ENCODE data around the gene SLC7A6OS.
A peak's percentile ranks its signal among the peaks of the same experiment; 100 is the strongest.
"Not testable (repeated sequence)": the region's sequence is repeated elsewhere in the genome, so short reads cannot be mapped to it uniquely, and the experiment has no call there.

Gene SLC7A6OS

DNA sequence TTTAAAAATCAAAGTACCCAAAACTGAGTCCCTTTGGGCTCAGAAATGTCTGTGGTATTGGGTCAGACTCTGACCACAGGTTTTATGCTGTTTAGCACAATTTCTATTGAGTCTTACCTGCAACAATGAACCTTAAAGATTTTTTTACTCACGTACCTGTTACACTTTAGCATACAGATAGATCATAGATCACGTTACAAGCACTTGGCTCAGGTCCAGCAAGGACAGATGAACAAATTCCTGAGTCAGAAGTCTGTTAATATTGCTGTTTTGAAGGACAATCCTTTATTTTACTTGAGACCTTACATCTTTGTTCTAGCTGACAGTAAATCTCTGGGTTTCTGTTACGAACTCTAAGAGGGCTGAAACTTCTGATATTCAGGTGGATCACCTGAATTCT lies 12.8 kb downstream of the SLC7A6OS start:
- no peak for DNase-seq

DNA sequence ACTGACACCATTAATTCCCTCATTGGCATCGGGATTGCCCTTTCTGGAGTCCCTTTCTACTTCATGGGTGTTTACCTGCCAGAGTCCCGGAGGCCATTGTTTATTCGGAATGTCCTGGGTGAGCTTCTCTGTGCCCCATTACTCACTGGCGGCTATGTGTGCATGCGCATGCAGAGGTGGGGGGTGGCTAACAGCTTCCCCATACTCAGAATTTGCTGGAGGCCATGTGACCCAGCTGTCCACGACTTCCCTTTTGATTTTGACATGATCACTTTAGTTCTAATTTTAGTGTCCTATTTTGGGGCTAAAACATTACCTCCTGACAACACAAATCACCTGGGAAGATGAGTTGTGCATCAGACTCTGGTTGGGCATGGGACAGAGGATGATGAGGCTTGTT lies 14.1 kb downstream of the SLC7A6OS start:
- no peak for DNase-seq

DNA sequence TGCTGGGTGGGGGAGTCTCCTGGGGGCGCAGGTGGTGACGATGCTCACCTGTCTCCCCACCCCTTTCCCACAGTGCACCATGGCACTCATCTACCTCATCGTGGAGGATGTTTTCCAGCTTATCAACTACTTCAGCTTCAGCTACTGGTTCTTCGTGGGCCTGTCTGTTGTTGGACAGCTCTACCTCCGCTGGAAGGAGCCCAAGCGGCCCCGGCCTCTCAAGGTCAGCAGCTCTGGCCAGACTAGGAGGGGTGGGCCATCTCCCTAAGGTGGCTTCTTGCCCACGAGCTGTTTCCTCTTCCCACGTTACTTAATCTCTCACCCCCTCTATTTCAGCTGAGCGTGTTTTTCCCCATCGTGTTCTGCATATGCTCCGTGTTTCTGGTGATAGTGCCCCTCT lies 14.5 kb downstream of the SLC7A6OS start:
- DNase-seq: no peak

DNA sequence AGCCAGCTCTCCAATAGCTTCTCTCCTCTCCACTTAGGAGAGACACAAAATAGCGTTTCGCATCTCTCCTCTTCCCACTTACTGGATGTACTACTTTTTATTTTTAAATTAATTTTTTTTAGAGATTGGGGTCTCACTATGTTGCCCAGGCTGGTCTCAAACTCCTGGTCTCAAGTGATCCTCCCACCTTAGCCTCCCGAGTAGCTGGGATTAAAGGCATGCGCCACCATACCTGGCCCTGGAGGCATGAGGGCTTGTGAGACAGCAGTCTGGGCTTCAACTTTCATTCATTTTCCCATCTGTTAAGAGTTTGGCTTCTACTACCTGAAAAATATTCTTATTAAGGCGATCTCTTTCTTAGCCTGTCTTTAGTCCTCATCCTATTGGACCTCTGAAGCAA lies 18.3 kb downstream of the SLC7A6OS start:
- no peak for DNase-seq

DNA sequence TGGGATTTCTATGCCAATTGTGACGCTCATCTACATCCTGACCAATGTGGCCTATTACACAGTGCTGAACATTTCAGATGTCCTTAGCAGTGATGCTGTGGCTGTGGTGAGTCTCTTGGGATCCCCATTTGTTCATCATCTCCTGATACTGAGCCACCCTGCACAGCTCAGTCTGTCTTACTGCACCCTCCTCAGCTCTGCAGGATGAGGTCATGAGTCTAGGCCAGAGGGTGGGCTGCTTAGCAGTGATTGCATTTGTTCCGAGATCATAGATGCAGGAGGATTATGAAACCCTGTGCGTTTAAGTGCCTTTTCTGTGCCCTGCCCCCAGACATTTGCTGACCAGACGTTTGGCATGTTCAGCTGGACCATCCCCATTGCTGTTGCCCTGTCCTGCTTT lies 19.5 kb downstream of the SLC7A6OS start:
- no peak for DNase-seq

DNA sequence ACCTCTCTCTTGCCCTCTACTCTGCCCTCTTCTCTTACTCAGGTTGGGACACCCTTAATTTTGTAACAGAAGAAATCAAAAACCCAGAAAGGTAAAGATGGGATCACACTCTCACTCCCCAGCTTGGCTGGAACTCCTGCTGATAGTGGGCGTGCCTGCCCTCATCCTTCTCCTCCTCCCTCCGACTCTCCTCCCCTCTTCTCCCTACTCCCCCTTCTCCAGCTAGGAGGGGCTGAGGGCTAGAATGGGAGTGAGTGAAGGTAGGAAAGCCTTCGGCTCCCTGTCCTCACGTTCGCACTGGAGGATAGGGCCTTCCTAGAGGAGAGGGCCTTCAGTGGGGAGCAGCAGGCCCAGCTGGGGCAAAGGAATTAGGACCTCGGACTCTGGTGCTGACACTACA lies 20.3 kb downstream of the SLC7A6OS start:
- DNase-seq: no peak

DNA sequence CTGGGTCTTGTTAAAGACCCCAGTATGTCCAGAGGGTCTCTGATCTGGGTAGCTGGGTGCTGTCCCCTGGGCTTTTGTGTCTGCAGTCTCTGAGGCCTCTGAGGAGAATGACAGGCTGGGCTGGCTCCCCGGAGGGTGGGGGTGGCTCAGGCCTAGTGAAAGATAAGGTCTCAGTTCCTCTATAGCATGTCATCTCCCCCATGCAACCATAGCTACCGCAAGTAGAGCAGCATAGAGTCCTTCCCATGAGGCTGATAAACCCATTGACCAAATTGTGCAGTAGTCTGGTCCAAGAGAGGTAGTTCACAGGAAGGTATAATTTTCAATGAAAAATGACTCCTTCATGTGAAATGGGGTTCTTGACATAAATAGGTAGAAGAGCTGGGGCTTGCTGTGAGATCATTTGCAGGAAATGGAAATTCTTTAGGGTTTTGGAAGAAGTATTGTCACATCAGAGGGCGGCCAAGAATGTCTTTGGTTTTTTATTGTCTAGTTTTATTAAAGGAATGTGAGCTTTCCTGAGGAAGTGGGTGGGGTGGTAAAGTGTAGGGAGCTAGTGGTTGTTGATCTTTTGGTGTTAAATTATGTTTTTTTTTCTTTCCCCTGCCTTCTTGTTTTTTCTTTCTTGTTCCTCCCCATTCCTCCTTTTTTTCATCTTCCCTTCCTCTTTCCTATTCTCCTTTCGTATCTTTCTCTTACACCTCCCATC lies 21.0 kb downstream of the SLC7A6OS start:
- DNase-seq: peak; percentile 30

DNA sequence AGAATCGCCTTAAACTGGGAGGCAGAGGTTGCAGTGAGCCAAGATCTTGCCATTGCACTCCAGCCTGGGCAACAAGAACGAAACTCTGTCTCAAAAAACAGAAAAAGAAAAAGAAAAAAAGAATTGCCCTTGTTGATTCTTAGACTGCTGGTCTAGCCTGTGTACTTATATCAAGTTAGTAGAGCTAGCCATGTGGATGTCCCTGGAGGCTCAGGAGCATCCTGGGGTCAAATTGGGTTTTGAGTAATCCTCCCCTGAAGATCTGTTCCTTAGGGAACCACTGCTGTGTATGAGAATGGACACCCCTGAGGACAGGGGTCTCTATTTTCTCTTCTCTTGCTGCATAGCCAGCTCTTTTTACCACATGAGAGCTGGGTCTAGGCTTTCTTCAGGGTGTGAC lies 21.5 kb downstream of the SLC7A6OS start:
- DNase-seq: no peak

DNA sequence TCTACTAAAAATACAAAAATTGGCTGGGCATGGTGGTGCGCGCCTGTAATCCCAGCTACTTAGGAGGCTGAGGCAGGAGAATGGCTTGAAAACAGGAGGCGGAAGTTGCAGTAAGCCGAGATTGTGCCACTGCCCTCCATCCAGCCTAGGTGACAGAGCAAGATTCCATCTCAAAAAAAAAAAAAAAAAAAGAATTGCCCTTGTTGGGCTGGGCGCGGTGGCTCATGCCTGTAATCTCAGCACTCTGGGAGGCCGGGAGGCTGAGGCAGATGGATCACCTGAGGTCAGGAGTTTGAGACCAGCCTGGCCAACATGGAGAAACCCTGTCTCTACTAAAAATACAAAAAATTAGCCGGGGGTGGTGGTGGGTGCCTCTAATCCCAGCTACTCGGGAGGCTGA lies 21.9 kb downstream of the SLC7A6OS start:
- not testable (repeated sequence) for DNase-seq

DNA sequence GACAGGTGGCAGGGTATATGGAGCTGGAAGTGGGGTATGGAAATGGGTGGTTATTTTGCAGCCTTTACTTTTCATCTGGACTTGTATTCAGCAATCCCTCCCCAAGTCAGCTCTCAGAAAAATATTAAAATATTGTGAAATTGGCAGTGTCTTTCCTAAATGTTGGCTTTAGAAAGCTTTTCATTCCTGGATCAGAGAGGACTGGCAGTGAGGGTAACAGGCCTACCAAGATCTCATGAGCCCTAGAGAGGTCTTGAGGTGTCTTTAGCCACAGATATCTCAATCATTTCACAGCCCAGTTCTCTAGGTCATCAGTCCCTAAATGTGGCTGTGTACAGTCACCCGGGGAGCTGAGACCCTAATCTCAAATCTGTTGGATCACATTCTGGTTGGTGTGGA lies 22.5 kb downstream of the SLC7A6OS start:
- DNase-seq: no peak

DNA sequence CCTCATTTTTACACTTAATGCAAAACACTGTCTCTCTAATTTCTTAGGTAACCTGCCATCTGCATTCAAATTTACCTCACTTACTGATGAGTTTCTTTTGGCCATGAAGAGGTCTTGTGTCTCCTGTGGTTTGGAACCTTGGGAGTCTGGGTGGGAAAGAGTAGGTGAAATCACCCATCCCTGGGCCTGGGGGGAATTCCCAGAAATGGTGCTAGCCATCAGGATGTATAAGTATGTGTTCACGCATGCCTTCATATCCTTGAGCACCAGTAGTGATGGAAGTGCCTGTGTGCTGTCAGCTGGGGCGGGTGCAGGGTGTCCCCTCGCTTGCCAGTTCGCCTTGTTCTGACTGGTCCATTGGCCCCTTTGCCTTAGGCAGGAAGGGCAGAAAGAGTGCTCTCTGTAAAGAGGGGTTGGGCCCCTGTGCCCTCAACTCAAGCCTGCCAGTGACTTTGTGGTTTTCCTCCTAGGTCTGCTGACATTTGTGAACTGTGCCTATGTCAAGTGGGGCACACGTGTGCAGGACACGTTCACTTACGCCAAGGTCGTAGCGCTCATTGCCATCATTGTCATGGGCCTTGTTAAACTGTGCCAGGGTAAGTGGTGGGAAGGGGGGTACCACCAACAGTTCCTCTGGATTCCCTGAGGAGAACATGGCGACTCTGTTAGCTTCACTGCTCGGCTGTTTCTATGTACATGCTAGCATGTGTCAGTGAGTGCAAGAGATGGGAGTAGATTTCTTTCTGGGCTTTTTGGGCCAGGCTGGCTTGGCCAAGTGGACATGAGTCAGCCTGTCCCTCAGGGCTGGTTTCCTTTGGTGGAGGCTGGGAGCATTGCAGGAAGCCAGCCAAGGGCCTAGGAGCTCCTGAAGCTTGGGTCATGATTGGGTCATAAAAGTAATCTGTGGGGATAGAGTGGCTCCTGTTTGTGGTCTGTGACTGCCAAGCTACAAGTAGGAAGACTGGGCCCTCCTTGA lies 23.2 kb downstream of the SLC7A6OS start:
- DNase-seq: no peak

DNA sequence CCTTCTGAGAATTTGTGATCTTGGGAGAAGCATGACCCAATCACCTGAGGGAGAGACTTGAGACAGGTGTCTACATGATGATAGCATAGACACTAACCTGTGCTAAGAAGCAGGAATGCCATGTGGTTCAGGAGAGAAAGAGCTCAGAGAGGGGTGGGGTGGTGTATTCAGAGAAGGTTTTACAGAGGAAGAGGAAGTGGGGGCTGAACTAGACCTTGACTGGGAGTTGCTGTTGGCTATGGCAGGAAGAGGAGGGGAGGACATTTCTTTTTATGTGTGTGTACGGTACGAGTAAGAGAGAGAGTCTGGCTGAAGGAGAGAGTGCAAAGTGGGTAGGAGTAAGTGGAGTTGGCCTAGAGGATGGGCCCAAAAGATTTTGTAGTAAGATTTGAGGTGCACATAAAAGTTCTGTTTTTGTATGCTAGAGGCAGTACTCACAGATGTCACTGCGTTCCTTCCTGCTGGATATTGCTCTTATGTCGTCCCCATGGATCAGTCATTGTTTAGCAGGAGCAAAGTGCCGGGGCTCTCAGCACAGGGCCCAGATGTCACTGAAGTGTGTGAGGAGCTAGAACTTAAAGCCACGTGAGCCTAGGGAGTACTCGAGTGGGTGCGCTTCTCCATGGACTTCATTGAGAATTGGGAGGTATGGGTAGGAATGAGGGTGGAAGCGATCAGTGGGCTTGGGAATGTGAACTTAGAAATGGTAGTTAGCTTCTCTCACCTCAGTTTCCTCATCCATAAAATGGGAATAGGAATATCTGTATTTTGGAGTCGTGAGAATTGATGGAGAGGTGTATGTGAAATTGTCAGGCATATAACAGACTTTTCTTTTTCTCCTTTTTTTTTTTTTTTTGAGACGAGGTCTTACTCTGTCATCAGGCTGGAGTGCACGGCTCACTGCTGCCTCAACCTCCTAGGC lies 24.3 kb downstream of the SLC7A6OS start:
- no peak for DNase-seq

DNA sequence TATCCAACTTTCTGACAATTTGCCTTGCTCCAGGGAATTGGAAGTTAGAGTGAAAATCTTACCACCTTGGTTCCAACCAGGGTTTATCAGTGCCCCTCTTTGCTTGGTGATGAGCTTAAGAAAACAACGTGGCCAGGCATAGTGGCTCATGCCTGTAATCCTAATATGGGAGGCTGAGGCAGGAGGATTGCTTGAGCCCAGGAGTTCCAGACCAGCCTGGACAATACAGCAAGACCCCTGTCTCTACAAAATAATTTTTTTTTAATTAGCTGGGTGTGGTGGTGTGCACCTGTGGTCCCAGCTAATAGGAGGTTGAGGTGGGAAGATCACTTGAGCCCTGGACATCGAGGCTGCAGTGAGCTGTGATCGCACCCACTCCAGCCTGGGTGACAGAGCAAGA lies 25.1 kb downstream of the SLC7A6OS start:
- no peak for DNase-seq

DNA sequence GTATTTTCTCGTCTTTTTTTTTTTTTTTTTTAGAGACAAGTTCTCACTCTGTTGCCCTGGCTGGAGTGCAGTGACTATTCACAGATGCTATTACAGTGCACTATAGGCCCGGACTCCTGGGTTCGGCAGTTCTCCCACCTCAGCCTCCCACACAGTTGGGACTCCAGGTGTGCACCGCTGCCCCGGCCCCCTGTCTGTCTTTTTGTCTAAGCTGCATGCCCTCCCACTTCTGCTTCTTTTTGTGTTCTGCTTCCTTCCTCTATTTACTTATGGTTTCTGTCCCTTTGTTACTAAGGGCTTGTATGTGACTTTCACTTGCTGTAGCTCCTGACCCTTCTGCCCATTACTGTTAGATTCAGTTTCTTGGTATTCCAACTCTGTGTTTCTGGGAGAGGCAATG lies 25.9 kb downstream of the SLC7A6OS start:
- no peak for DNase-seq

DNA sequence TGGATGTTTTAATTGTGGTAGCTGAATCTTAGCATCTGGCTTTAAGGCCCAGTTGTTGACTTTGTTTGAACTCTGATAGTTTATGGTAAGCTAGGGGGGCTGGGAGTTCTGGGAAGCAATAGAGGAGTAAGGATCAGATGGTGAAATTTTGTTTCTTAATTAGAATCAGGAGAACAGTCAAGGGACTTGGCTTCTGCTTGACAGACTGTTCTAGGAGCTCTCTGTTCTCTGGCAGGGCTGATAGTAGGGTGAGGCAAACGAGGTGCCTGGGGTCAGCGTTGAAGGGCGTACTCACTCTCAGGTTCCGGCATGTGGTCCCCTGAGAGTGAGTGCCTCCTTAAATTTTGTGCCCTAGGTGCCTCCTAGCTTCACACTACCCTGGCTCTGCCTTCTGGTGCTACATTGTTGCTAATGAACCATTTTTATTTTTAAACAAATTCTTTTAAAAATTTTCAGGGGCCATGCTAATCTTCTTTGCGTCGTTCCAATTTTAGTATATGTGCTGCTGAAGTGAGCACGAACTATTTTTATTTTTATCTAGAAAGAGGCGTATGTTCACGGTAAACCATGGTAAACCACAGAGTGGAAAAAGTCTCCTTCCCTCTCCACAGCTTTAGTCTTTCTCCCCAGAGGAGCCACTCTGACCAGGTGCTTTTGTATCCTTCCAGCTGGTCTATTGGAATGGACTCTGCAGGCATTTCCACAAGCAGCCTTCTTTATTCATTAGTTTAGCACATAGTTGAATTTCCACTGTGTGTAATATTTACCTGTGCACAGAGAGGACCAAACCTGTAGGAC lies 26.7 kb downstream of the SLC7A6OS start:
- DNase-seq: no peak

DNA sequence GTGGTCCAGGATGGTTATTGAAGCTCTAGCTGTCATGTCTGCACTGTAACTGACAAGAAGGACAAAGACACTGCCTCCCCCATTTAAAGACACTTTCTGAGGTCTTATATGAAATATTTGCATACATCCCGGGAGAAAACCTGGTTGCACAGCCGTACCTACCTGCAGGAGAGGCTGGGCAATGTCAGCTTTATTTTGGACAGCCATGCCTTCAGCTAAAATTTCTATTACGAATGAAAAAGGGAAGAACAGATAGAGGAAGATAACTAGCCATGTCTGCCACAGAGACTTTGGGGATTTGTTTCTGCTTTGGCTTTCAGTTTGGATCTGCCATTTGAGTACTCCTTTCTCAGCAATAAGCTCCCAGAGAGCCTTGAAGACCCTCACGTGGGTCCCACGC lies 27.4 kb downstream of the SLC7A6OS start:
- DNase-seq: no peak

DNA sequence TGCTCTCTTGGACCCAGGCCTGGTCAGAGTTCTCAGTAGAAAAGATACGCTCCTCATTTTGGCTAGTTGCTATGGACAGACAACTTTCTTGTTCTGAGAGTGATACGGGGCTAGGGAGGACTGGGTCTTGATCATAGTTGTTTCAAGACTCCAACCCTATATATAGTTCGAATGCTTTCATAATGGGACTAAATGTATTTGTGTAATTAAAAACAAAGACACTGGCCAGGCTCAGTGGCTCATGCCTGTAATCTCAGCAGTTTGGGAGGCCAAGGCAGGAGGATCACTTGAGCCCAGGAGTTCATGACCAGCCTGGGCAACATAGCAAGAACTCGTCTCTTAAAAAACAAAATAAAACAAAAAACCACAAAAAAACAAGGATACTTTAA lies 28.7 kb downstream of the SLC7A6OS start:
- no peak for DNase-seq

DNA sequence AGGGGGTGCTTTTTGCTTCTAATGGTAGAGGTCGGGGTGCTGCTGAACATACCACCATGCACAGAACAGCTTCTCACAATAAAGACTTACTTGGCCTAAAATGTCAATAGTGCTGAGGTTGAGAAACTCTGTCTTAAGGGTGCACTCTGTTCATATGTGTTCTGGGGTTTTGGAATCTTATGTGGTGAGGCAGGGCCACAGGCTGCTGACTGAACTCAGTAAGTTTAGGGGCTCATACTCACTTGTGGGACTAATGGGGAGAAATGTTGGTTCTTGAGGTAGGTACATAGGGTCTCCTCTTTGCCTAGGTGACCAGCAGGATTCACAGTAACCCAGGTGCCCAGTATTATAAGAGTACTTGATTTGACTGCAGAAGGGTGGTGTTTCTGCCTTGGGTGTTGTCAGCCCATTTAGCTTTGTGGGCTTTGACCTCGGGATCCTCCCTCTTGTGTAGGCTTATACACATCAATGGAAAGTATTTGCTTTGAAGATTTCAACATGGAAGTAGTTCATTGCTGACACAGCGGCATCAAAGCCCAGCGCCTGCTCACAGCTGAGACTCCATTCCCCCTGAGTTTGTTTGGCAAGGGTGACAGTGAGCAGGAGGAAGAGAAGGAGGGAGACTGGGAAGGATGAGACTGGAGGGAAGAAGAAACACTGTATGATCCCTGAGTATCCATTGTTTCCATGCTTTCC lies 29.2 kb downstream of the SLC7A6OS start:
- DNase-seq: no peak

DNA sequence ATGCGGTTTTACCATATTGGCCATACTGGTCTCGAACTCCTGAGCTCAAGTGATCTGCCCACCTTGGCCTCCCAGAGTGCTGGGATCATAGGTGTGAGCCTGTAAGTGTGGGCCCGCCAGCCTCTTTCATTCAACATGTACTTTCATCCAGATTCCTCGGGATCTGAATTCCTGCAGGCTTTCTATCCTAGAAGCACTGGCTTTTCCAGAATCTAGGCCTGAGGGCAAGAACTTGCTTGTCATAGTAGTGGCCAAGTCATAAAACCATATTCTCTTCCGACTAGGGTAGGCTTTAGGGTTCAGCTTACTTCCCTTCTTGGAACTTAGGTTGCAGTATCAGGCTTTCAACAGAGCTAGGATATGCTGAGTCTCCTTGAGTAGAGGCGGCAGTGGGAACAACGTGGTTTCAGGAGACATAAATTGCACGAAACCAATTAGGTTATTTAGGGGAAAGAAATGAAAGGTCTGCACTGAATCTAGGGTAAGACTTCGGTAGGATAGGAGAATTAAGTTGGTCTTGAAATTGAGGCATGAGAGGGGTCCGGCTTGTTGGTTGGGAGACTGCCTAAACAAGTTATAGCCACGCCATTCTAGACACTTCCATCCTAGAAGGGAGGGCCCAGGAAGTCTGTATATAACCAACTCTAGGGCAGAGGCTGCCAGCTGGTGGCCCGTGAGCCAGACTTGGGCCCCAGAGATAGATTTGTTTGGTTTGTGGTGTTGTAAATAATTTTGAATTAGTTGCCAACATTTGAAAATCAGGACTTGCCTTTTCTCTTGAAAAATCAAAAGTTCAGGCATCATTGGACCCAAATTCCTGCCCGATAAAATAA lies 30.8 kb downstream of the SLC7A6OS start:
- DNase-seq: no peak

DNA sequence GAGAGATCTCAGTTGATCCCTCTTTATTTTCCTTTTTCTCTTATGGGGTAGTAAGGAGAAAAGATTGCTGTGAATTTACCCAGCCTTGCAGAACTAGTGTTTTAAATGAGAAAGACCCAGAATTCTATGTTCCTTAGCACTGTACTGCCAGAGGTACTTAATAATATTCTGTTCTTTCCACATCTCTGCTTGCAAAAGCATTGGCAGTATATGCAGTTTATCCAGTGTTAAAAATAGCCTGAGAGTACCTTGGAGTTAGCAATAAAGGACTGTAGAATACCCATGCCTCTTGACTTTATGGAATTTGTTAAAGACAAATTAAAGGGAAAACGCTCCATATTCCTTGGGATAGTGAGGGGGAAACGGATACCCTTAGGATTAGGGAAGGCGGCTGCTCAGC lies 34.5 kb downstream of the SLC7A6OS start:
- no peak for DNase-seq

All from activated CD4-positive, alpha-beta T cell treated with anti-CD3 and anti-CD28 coated beads for 1 hour (primary cell).